K562 treated with DMSO at 1 percent for 12 hours (cell line): ENCODE measurements around the gene PDK2. TPM values are rescaled to one million over a fixed set of nuclear protein-coding genes. Genes with fewer than 3 reads are reported as not detected.

ENCODE experiments used
- total RNA-seq: library from RNA; unstranded; fragments of 300-600 nt; gene quantifications from 2 replicates; pipeline ENCODE4 v1.2.3, GENCODE V29; 2022; ENCODE audit not compliant: insufficient read depth

The PDK2 gene
- total RNA-seq: 1.1 and 2.3 TPM in 2 replicates

GRCh38 chr17:50094753-50095619 is at the start of gene PDK2:
Gene PDK2 (plus strand): TSS chr17:50095351. CDS start chr17:50095436, 85 bp downstream.

GRCh38 chr17:50055426-50056216 is 39.5 kb upstream of the PDK2 start, which contains the start of gene ITGA3:
Gene ITGA3 (plus strand): TSS chr17:50056110. CDS start chr17:50056440, 330 bp downstream.

GRCh38 chr17:50129728-50130558 is 34.8 kb downstream of the PDK2 start, which contains the start of gene SAMD14:
Gene SAMD14 (minus strand): TSS chr17:50130160. CDS start chr17:50124959, 5,201 bp downstream.

GRCh38 chr17:50150354-50151040 is 55.3 kb downstream of the PDK2 start, which contains the start of gene PPP1R9B:
Gene PPP1R9B (minus strand): TSS chr17:50150677. CDS start chr17:50150513, 164 bp downstream.

Other genes with a start within 250 kb of the PDK2 start
- gene TAC4, start 247.3 kb upstream of the PDK2 start, total RNA-seq: not detected in 2 replicates
- 3.5 and 8.7 TPM in 2 replicates for gene DLX4, start 126.2 kb upstream of the PDK2 start, total RNA-seq
- not detected in 2 replicates for gene DLX3, start 100.1 kb upstream of the PDK2 start, total RNA-seq
- gene ITGA3, start 39.2 kb upstream of the PDK2 start, total RNA-seq: 1.1 and 1.4 TPM in 2 replicates
- not detected in 2 replicates for gene SAMD14, start 34.8 kb downstream of the PDK2 start, total RNA-seq
- gene PPP1R9B, start 55.3 kb downstream of the PDK2 start, total RNA-seq: 19.1 and 31.3 TPM in 2 replicates
- not detected in 2 replicates for gene SGCA, start 70.7 kb downstream of the PDK2 start, total RNA-seq
- gene COL1A1, start 106.3 kb downstream of the PDK2 start, total RNA-seq: 0.28 and 2.6 TPM in 2 replicates
- 2.1 and 3.5 TPM in 2 replicates for gene TMEM92, start 179.1 kb downstream of the PDK2 start, total RNA-seq